IPS-18c (cell line): ENCODE data around the gene ALAS1.

Experiments used
- H3K4me3 ChIP-seq: 2 replicates; pipeline ENCODE4 v1.7.0; 2013; ENCODE audit warnings: low read depth, mild to moderate bottlenecking, low read length, moderate library complexity; ENCODE audit not compliant: insufficient read depth
- H3K9me3 ChIP-seq: one replicate; pipeline ENCODE4 v1.6.1; 2013; ENCODE audit warnings: mild to moderate bottlenecking, low read length, moderate library complexity; ENCODE audit not compliant: control insufficient read depth, insufficient read depth

Gene ALAS1

GRCh38 chr3:52248816-52249547 is 51.0 kb downstream of the ALAS1 start:
- no peak overlapping the region for H3K4me3 ChIP-seq
- H3K9me3 ChIP-seq = no peaks in the 10 kb centered on the region

GRCh38 chr3:52249683-52250082 is 51.7 kb downstream of the ALAS1 start:
- Histone ChIP-seq H3K9me3 (no peaks in the 10 kb centered on the region), H3K4me3 (no peak overlapping the region)

GRCh38 chr3:52250122-52250521 is 52.2 kb downstream of the ALAS1 start:
- H3K9me3 ChIP-seq = no peaks in the 10 kb centered on the region
- H3K4me3 ChIP-seq = no peak overlapping the region

GRCh38 chr3:52253314-52254304 is 55.6 kb downstream of the ALAS1 start:
- H3K9me3 ChIP-seq = no peaks in the 10 kb centered on the region

GRCh38 chr3:52254608-52255007 is 56.6 kb downstream of the ALAS1 start:
- no peak overlapping the region for H3K4me3 ChIP-seq
- H3K9me3 ChIP-seq = no peaks in the 10 kb centered on the region

More at GRCh38 chr3:52253314-52254304, 55.6 kb downstream of the ALAS1 start:
- H3K4me3 ChIP-seq = no peak overlapping the region

- H3K4me3 ChIP-seq = no peak overlapping the region
Observed at GRCh38 chr3:52256159-52256558, 58.2 kb downstream of the ALAS1 start.

GRCh38 chr3:52256622-52257021 is 58.7 kb downstream of the ALAS1 start:
- Histone ChIP-seq H3K9me3 (no peaks in the 10 kb centered on the region), H3K4me3 (no peak overlapping the region)

More at GRCh38 chr3:52256159-52256558, 58.2 kb downstream of the ALAS1 start:
- no peaks in the 10 kb centered on the region for H3K9me3 ChIP-seq

GRCh38 chr3:52257911-52258310 is 60.0 kb downstream of the ALAS1 start:
- Histone ChIP-seq H3K4me3 (no peak overlapping the region), H3K9me3 (no peaks in the 10 kb centered on the region)

GRCh38 chr3:52259035-52259434 is 61.1 kb downstream of the ALAS1 start:
- Histone ChIP-seq H3K4me3 (no peak overlapping the region), H3K9me3 (no peaks in the 10 kb centered on the region)

- Histone ChIP-seq H3K4me3 (no peak overlapping the region), H3K9me3 (no peaks in the 10 kb centered on the region)
Observed at GRCh38 chr3:52259448-52259847, 61.5 kb downstream of the ALAS1 start.

GRCh38 chr3:52262447-52262846 is 64.5 kb downstream of the ALAS1 start:
- no peak overlapping the region for H3K4me3 ChIP-seq
- H3K9me3 ChIP-seq = no peaks in the 10 kb centered on the region
